K562 (cell line): ENCODE measurements around the gene CHL1. TPM values are rescaled to one million over a fixed set of nuclear protein-coding genes. Genes with fewer than 3 reads are reported as not detected.

Experiments used
- ATAC-seq: fragments of 200-7000 bp; cut with Tn5 transposase; 3 replicates; pipeline ENCODE4 v1.9.1; 2020; ENCODE audit warnings: moderate library complexity
- BruUV-seq: library from RNA; stranded (reverse); fragments of 400-500 nt; replicated peaks from 2 replicates; lab custom pipeline; 2021; lab: Mats Ljungman, UMichigan
- CTCF ChIA-PET: fragments of 300-600 bp; formaldehyde crosslinking; extraction: SDS; loops from one replicate; lab custom pipeline; 2021; ENCODE audit warnings: low intra/inter-chr PET ratio; lab: Yijun Ruan, JAX
- POLR2A ChIA-PET: fragments of 300-600, 350-650 bp; sonication (Branson Sonifier 250); formaldehyde crosslinking; extraction: SDS; loops from one replicate; lab custom pipeline; 2021; ENCODE audit warnings: antibody characterized with exemption, inconsistent platforms; lab: Yijun Ruan, JAX
- DNase-seq, 4 experiments: peaks; one replicate each; pipeline versions ENCODE4 v3.0.0 to v3.0.0-alpha.2; 2011 to 2018; ENCODE audit warnings: low spot score in 3 of 4, mixed read lengths in 3 of 4; ENCODE audit errors: extremely low read depth in 1 of 4
- FAIRE-seq: peaks from 2 replicates; lab custom pipeline; 2011; peaks lifted over from hg19 to GRCh38; lab: Jason Lieb, UNC
- H2AFZ ChIP-seq: 2 replicates; pipeline ENCODE4 v1.6.0; 2011; ENCODE audit warnings: low read depth, low read length, control low read depth, inconsistent platforms
- H3K27ac ChIP-seq: fragments of 200-600 bp; 3 replicates; pipeline ENCODE4 v1.8.0; 2011; ENCODE audit warnings: low read depth, mild to moderate bottlenecking, control low read depth, inconsistent platforms, low read length, moderate library complexity, mixed read lengths; ENCODE audit errors: extremely low read depth
- H3K27me3 ChIP-seq, 2 experiments: fragments of 300-600 bp in 1 of 2; 2 replicates in 1 of 2; 3 replicates in 1 of 2; pipeline versions ENCODE4 v1.6.0 to v1.8.0; 2011; ENCODE audit warnings: inconsistent platforms in 2 of 2, low read length in 2 of 2, mild to moderate bottlenecking in 1 of 2, mixed read lengths in 1 of 2, moderate library complexity in 1 of 2; ENCODE audit not compliant: control insufficient read depth in 2 of 2, insufficient read depth in 2 of 2
- H3K36me3 ChIP-seq: fragments of 300-600 bp; 3 replicates; pipeline ENCODE4 v1.8.0; 2011; ENCODE audit warnings: mild to moderate bottlenecking, low read length, inconsistent platforms; ENCODE audit not compliant: control insufficient read depth, insufficient read depth
- H3K4me1 ChIP-seq, 2 experiments: fragments of 200-600 bp in 1 of 2; replicated peaks in 1 of 2; 2 replicates in 1 of 2; 3 replicates in 1 of 2; pipeline versions ENCODE4 v1.5.1 to v1.8.0; 2011; ENCODE audit warnings: inconsistent platforms in 2 of 2, low read length in 2 of 2, mild to moderate bottlenecking in 1 of 2, mixed read lengths in 1 of 2, moderate library complexity in 1 of 2; ENCODE audit not compliant: control insufficient read depth in 2 of 2, insufficient read depth in 2 of 2
- H3K4me2 ChIP-seq: 2 replicates; pipeline ENCODE4 v1.6.1; 2011; ENCODE audit warnings: low read length, control low read depth, inconsistent platforms, mixed read lengths; ENCODE audit not compliant: insufficient read depth
- H3K4me3 ChIP-seq: fragments of 200-600 bp; sonication (generic), shearing (Covaris generic); 2 replicates; pipeline ENCODE4 v1.5.1; 2016; ENCODE audit warnings: control low read depth, inconsistent platforms
- H3K79me2 ChIP-seq: fragments of 200-600 bp; 3 replicates; pipeline ENCODE4 v1.8.0; 2011; ENCODE audit warnings: low read length, inconsistent platforms; ENCODE audit not compliant: control insufficient read depth, insufficient read depth
- H3K9ac ChIP-seq, 2 experiments: 2 replicates each; pipeline versions ENCODE4 v1.6.0 to v1.6.1; 2011; ENCODE audit warnings: low read depth in 2 of 2, low read length in 2 of 2, control low read depth in 1 of 2, inconsistent platforms in 1 of 2, mild to moderate bottlenecking in 1 of 2, mixed read lengths in 1 of 2; ENCODE audit not compliant: insufficient read depth in 1 of 2
- H3K9me1 ChIP-seq: one replicate; pipeline ENCODE4 v1.6.0; 2011; ENCODE audit warnings: inconsistent platforms, mild to moderate bottlenecking, low read length, moderate library complexity; ENCODE audit not compliant: control insufficient read depth, insufficient read depth
- H3K9me3 ChIP-seq: replicated peaks from 2 replicates; pipeline ENCODE4 v1.5.1; 2011; ENCODE audit warnings: low read depth, low read length, inconsistent platforms; ENCODE audit not compliant: control insufficient read depth, insufficient read depth
- H4K20me1 ChIP-seq: replicated peaks from 2 replicates; pipeline ENCODE4 v1.6.1; 2011; ENCODE audit warnings: low read length, inconsistent platforms, mixed read lengths; ENCODE audit not compliant: control insufficient read depth, insufficient read depth
- BCL6 ChIP-seq: fragments of 250-450 bp; sonication (Bioruptor Pico); IDR thresholded peaks from 2 replicates; pipeline ENCODE4 v1.4.0; 2020
- IRF2 ChIP-seq: sonication (generic); formaldehyde crosslinking; IDR thresholded peaks from 2 replicates; pipeline ENCODE4 v1.8.1; 2022; ENCODE audit warnings: mild to moderate bottlenecking, missing genetic modification reagents
- LCOR ChIP-seq: sonication (generic); formaldehyde crosslinking; IDR thresholded peaks from 2 replicates; pipeline ENCODE4 v1.8.0; 2022; ENCODE audit warnings: mild to moderate bottlenecking, missing genetic modification reagents
- RNF2 ChIP-seq: sonication (generic); IDR thresholded peaks from 2 replicates; pipeline ENCODE4 v1.6.1; 2016
- ZNF445 ChIP-seq: fragments of 250-450 bp; sonication (Bioruptor Pico); IDR thresholded peaks from 2 replicates; pipeline ENCODE4 v1.4.0; 2020; ENCODE audit warnings: low read depth, mild to moderate bottlenecking, moderate library complexity
- ZNF785 ChIP-seq: fragments of 250-450 bp; sonication (Bioruptor Pico); IDR thresholded peaks from 2 replicates; pipeline ENCODE4 v1.4.0; 2020; ENCODE audit warnings: mild to moderate bottlenecking
- ZNF79 ChIP-seq: fragments of 250-450 bp; sonication (Bioruptor Pico); IDR thresholded peaks from 2 replicates; pipeline ENCODE4 v1.4.0; 2020; ENCODE audit warnings: low read depth, mild to moderate bottlenecking, moderate library complexity
- ZSCAN32 ChIP-seq: fragments of 450-650 bp; formaldehyde crosslinking; IDR thresholded peaks from 2 replicates; pipeline ENCODE4 v1.4.0; 2020; ENCODE audit warnings: mild to moderate bottlenecking, moderate library complexity
- ZZZ3 ChIP-seq: fragments of 450-650 bp; IDR thresholded peaks from 2 replicates; pipeline ENCODE4 v1.6.1; 2016; ENCODE audit warnings: antibody characterized with exemption, mild to moderate bottlenecking, moderate library complexity
- WGBS: fragments of 100-300 bp; shearing (Covaris generic); methylation state at CpG from one replicate; pipeline ENCODE4 v1.1.6; 2016; ENCODE audit warnings: low coverage, mixed read lengths; ENCODE audit not compliant: insufficient coverage; ENCODE audit errors: missing lambda C conversion rate; 5-methylcytosine and 5-hydroxymethylcytosine counted together
- in situ Hi-C: fragments of 300-500 bp; cut with MboI; formaldehyde crosslinking; loops from 4 replicates; pipeline ENCODE4 v1.15.0; 2018; ENCODE audit warnings: inconsistent platforms, mixed read lengths
- intact Hi-C: fragments of 100-400 bp; cut with micrococcal nuclease; formaldehyde crosslinking; loops from 2 replicates; pipeline ENCODE4 v1.14.2; 2022
- polyA plus RNA-seq, 8 experiments: library from polyadenylated mRNA; depleted of rRNA in 4 of 8; stranded (reverse) in 5 of 8; unstranded in 3 of 8; fragments of >200 nt; fragmentation: Nextera tagmentation in 2 of 8; fragmentation: Illumina TruSeq in 1 of 8; extraction: Ambion mirVana in 2 of 8; extraction: Trizol in 1 of 8; gene quantifications; 2 replicates each; pipeline versions ENCODE4 v1.2.1 to v1.2.3, GENCODE V29; 2011 to 2014; ENCODE audit warnings: inconsistent platforms in 1 of 8, missing spikeins in 1 of 8
- total RNA-seq, 7 experiments: library from RNA; depleted of rRNA in 6 of 7; stranded (reverse); fragments of >200 nt in 6 of 7; fragmentation: Illumina TruSeq in 2 of 7; extraction: Trizol in 2 of 7; gene quantifications; 2 replicates each; pipeline versions ENCODE4 v1.2.1 to v1.2.3, GENCODE V29; 2011 to 2021; ENCODE audit warnings: low replicate concordance in 1 of 7
- TF ChIP-seq, protein P1 (sequence below): fragments of 250-450 bp; sonication (Bioruptor Pico); IDR thresholded peaks from 2 replicates; pipeline ENCODE4 v1.4.0; 2020; ENCODE audit warnings: mild to moderate bottlenecking, moderate library complexity, borderline replicate concordance
- TF ChIP-seq, protein P2 (sequence below), 3 experiments: IDR thresholded peaks in 2 of 3; conservative IDR thresholded peaks in 1 of 3; 2 replicates each; pipeline ENCODE4 v1.5.1; 2011 to 2012; ENCODE audit warnings: low read length in 3 of 3, mild to moderate bottlenecking in 3 of 3, control low read depth in 2 of 3, improper control_type of control experiment in 1 of 3, inconsistent platforms in 1 of 3, low read depth in 1 of 3, mixed read lengths in 1 of 3, moderate library complexity in 1 of 3; ENCODE audit not compliant: insufficient read depth in 2 of 3
- TF ChIP-seq, protein P3 (sequence below): IDR thresholded peaks from 2 replicates; pipeline ENCODE4 v1.6.1; 2012; ENCODE audit warnings: low read depth, low read length, improper control_type of control experiment, borderline replicate concordance
- TF ChIP-seq, protein P4 (sequence below): IDR thresholded peaks from 3 replicates; pipeline ENCODE4 v1.6.1; 2011; ENCODE audit warnings: borderline replicate concordance, mild to moderate bottlenecking, moderate library complexity; ENCODE audit not compliant: insufficient read length; ENCODE audit errors: extremely low read depth

The CHL1 gene
- total and polyA plus RNA-seq, 9 of the 15 experiments (the other 6 are each of a cell fraction or from before 2014, with no cell fraction given), result 0.02 TPM; not detected in 8

DNA sequence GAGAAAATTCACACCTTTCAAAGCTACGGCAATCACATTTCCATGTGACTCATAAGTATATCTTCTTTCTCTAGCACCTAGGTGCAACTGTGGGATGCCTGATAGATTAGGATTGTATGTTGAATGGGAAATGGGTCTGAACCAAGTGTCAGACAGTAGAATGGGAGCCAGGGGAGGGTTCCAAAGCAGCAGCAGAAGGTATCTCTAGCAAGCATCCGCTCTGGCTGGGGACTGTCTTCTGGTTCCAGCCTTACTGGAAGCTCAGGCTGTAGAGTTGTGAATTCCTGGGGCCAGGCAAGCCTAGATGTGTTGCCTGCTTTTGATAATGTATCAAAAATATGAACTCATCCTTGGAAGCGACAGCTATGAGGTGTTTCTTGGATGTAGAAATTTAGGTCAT is 2.1 kb upstream of the CHL1 start:
- Histone ChIP-seq H3K4me2 (no peak overlapping the region), H3K36me3 (no peaks in the 10 kb centered on the region), H2AFZ (no peak overlapping the region), H3K79me2 (no peaks in the 10 kb centered on the region), H3K4me3 (no peak overlapping the region), H4K20me1 (no peaks in the 10 kb centered on the region), H3K9me1 (no peaks in the 10 kb centered on the region), H3K27ac (no peak overlapping the region), H3K27me3 (no peaks in the 10 kb centered on the region), H3K9ac (no peak overlapping the region), H3K4me1 (no peaks in the 10 kb centered on the region; a peak in 1 of 5 replicates), H3K9me3 (no peaks in the 10 kb centered on the region)
- no peak for ATAC-seq
- 0% methylated on average over 3 of the region's 3 CpGs for WGBS
- ChIA-PET POLR2A (interaction anchor here (0.8 kb wide), 1 partner anchor 9 kb away, joined by 4 read pairs; no protein-coding TSS in a partner anchor), CTCF (no interaction called here)
- no TSS peak for BruUV-seq
- FAIRE-seq, result no peak
- no peak for DNase-seq
- in situ Hi-C loops (no loop called here), intact Hi-C loops (no loop called here)
- TF ChIP-seq IRF2 (CRISPR knock-in tag) (no peak), ZNF445 (CRISPR knock-in tag) (no peak), ZNF785 (CRISPR knock-in tag) (no peak), LCOR (CRISPR knock-in tag) (no peak), ZZZ3 (no peak), ZNF79 (CRISPR knock-in tag) (no peak), RNF2 (no peak), BCL6 (no peak), ZSCAN32 (CRISPR knock-in tag) (no peak)
- TF ChIP-seq, protein P1, sequence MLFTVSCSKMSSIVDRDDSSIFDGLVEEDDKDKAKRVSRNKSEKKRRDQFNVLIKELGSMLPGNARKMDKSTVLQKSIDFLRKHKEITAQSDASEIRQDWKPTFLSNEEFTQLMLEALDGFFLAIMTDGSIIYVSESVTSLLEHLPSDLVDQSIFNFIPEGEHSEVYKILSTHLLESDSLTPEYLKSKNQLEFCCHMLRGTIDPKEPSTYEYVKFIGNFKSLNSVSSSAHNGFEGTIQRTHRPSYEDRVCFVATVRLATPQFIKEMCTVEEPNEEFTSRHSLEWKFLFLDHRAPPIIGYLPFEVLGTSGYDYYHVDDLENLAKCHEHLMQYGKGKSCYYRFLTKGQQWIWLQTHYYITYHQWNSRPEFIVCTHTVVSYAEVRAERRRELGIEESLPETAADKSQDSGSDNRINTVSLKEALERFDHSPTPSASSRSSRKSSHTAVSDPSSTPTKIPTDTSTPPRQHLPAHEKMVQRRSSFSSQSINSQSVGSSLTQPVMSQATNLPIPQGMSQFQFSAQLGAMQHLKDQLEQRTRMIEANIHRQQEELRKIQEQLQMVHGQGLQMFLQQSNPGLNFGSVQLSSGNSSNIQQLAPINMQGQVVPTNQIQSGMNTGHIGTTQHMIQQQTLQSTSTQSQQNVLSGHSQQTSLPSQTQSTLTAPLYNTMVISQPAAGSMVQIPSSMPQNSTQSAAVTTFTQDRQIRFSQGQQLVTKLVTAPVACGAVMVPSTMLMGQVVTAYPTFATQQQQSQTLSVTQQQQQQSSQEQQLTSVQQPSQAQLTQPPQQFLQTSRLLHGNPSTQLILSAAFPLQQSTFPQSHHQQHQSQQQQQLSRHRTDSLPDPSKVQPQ (CRISPR knock-in tag), result no peak
- TF ChIP-seq, protein P2, sequence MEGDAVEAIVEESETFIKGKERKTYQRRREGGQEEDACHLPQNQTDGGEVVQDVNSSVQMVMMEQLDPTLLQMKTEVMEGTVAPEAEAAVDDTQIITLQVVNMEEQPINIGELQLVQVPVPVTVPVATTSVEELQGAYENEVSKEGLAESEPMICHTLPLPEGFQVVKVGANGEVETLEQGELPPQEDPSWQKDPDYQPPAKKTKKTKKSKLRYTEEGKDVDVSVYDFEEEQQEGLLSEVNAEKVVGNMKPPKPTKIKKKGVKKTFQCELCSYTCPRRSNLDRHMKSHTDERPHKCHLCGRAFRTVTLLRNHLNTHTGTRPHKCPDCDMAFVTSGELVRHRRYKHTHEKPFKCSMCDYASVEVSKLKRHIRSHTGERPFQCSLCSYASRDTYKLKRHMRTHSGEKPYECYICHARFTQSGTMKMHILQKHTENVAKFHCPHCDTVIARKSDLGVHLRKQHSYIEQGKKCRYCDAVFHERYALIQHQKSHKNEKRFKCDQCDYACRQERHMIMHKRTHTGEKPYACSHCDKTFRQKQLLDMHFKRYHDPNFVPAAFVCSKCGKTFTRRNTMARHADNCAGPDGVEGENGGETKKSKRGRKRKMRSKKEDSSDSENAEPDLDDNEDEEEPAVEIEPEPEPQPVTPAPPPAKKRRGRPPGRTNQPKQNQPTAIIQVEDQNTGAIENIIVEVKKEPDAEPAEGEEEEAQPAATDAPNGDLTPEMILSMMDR (IDR thresholded peaks at IDR 0.05 in 2 of 3, conservative IDR thresholded peaks at IDR 0.05 in 1 of 3; ENCODE audit: insufficient read depth in 2 of 3, low read depth in 1 of 3, low read length in 3 of 3), result no peak
- TF ChIP-seq, protein P3, sequence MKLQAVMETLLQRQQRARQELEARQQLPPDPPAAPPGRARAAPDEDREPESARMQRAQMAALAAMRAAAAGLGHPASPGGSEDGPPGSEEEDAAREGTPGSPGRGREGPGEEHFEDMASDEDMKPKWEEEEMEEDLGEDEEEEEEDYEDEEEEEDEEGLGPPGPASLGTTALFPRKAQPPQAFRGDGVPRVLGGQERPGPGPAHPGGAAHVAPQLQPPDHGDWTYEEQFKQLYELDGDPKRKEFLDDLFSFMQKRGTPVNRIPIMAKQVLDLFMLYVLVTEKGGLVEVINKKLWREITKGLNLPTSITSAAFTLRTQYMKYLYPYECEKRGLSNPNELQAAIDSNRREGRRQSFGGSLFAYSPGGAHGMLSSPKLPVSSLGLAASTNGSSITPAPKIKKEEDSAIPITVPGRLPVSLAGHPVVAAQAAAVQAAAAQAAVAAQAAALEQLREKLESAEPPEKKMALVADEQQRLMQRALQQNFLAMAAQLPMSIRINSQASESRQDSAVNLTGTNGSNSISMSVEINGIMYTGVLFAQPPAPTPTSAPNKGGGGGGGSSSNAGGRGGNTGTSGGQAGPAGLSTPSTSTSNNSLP, result no peak
- TF ChIP-seq, protein P4, sequence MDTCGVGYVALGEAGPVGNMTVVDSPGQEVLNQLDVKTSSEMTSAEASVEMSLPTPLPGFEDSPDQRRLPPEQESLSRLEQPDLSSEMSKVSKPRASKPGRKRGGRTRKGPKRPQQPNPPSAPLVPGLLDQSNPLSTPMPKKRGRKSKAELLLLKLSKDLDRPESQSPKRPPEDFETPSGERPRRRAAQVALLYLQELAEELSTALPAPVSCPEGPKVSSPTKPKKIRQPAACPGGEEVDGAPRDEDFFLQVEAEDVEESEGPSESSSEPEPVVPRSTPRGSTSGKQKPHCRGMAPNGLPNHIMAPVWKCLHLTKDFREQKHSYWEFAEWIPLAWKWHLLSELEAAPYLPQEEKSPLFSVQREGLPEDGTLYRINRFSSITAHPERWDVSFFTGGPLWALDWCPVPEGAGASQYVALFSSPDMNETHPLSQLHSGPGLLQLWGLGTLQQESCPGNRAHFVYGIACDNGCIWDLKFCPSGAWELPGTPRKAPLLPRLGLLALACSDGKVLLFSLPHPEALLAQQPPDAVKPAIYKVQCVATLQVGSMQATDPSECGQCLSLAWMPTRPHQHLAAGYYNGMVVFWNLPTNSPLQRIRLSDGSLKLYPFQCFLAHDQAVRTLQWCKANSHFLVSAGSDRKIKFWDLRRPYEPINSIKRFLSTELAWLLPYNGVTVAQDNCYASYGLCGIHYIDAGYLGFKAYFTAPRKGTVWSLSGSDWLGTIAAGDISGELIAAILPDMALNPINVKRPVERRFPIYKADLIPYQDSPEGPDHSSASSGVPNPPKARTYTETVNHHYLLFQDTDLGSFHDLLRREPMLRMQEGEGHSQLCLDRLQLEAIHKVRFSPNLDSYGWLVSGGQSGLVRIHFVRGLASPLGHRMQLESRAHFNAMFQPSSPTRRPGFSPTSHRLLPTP, result no peak
